Epithelial cell of prostate (primary cell): ENCODE data around the gene PRICKLE1.
"Not testable (repeated sequence)": the region's sequence is repeated elsewhere in the genome, so short reads cannot be mapped to it uniquely, and the experiment has no call there.

Source experiments
- DNase-seq: peaks from one replicate; pipeline ENCODE4 v3.0.0-alpha.2; 2011; ENCODE audit warnings: low read depth, low spot score
- H3K27ac ChIP-seq: fragments of 450-650 bp; 2 replicates; pipeline ENCODE4 v1.5.1; 2017; ENCODE audit warnings: mild to moderate bottlenecking

The PRICKLE1 gene

GRCh38 chr12:42560977-42561376 is 28.6 kb downstream of the PRICKLE1 start:
- DNase-seq: no peak
- H3K27ac ChIP-seq: no peak overlapping the region

- no peak overlapping the region for H3K27ac ChIP-seq
- no peak for DNase-seq
Measured at GRCh38 chr12:42557586-42558172, 31.9 kb downstream of the PRICKLE1 start.

GRCh38 chr12:42556917-42557316 is 32.6 kb downstream of the PRICKLE1 start:
- H3K27ac ChIP-seq: no peak overlapping the region
- no peak for DNase-seq

- DNase-seq: no peak
- H3K27ac ChIP-seq: no peak overlapping the region
Measured at GRCh38 chr12:42552822-42553221, 36.7 kb downstream of the PRICKLE1 start.

- no peak for DNase-seq
- no peak overlapping the region for H3K27ac ChIP-seq
Measured at GRCh38 chr12:42550800-42551199, 38.7 kb downstream of the PRICKLE1 start.

- no peak overlapping the region for H3K27ac ChIP-seq
Measured at GRCh38 chr12:42546709-42547108, 42.8 kb downstream of the PRICKLE1 start.

GRCh38 chr12:42541965-42542364 is 47.6 kb downstream of the PRICKLE1 start:
- no peak for DNase-seq
- no peak overlapping the region for H3K27ac ChIP-seq

More at GRCh38 chr12:42546709-42547108, 42.8 kb downstream of the PRICKLE1 start:
- DNase-seq: no peak

- not testable (repeated sequence) for DNase-seq, H3K27ac ChIP-seq
Measured at GRCh38 chr12:42541308-42541707, 48.2 kb downstream of the PRICKLE1 start.

GRCh38 chr12:42539696-42540095 is 49.9 kb downstream of the PRICKLE1 start:
- no peak for DNase-seq
- no peak overlapping the region for H3K27ac ChIP-seq

GRCh38 chr12:42538203-42538602 is 51.3 kb downstream of the PRICKLE1 start:
- no peak overlapping the region for H3K27ac ChIP-seq
- DNase-seq: no peak

GRCh38 chr12:42534184-42534838 is 55.2 kb downstream of the PRICKLE1 start:
- H3K27ac ChIP-seq: no peak overlapping the region
- DNase-seq: no peak

GRCh38 chr12:42530284-42530683 is 59.3 kb downstream of the PRICKLE1 start:
- DNase-seq: no peak
- no peak overlapping the region for H3K27ac ChIP-seq

- no peak overlapping the region for H3K27ac ChIP-seq
- DNase-seq: no peak
Measured at GRCh38 chr12:42525444-42525843, 64.1 kb downstream of the PRICKLE1 start.

- no peak for DNase-seq
Measured at GRCh38 chr12:42524716-42525115, 64.8 kb downstream of the PRICKLE1 start.

GRCh38 chr12:42516573-42516972 is 73.0 kb downstream of the PRICKLE1 start:
- no peak for DNase-seq
- H3K27ac ChIP-seq: no peak overlapping the region

More at GRCh38 chr12:42524716-42525115, 64.8 kb downstream of the PRICKLE1 start:
- no peak overlapping the region for H3K27ac ChIP-seq

GRCh38 chr12:42511656-42512055 is 77.9 kb downstream of the PRICKLE1 start:
- DNase-seq: no peak
- no peak overlapping the region for H3K27ac ChIP-seq

- no peak for DNase-seq
- no peak overlapping the region for H3K27ac ChIP-seq
Measured at GRCh38 chr12:42510823-42511222, 78.7 kb downstream of the PRICKLE1 start.

- DNase-seq: no peak
- H3K27ac ChIP-seq: no peak overlapping the region
Measured at GRCh38 chr12:42508913-42509460, 80.6 kb downstream of the PRICKLE1 start.

- H3K27ac ChIP-seq: no peak overlapping the region
Measured at GRCh38 chr12:42507565-42507964, 82.0 kb downstream of the PRICKLE1 start.

GRCh38 chr12:42507081-42507480 is 82.5 kb downstream of the PRICKLE1 start:
- no peak for DNase-seq
- H3K27ac ChIP-seq: no peak overlapping the region

More at GRCh38 chr12:42507565-42507964, 82.0 kb downstream of the PRICKLE1 start:
- no peak for DNase-seq

- DNase-seq: no peak
- no peak overlapping the region for H3K27ac ChIP-seq
Measured at GRCh38 chr12:42504049-42504448, 85.5 kb downstream of the PRICKLE1 start.

- no peak overlapping the region for H3K27ac ChIP-seq
- DNase-seq: no peak
Measured at GRCh38 chr12:42502682-42503081, 86.9 kb downstream of the PRICKLE1 start.
